Esophagus muscularis mucosa (tissue), 3 donors: ENCODE results near the gene MYL12B.

Source experiments
- POLR2A ChIP-seq: fragments of 450-650 bp; IDR thresholded peaks from one replicate; pipeline ENCODE4 v1.6.1; 2017; ENCODE audit warnings: antibody characterized with exemption, moderate library complexity, mild to moderate bottlenecking, low read depth
- TF ChIP-seq, protein P1 (sequence below), 3 experiments: fragments of 200-600 bp in 2 of 3; fragments of 450-650 bp in 1 of 3; sonication (generic) in 2 of 3; IDR thresholded peaks; one replicate each; pipeline ENCODE4 v1.5.1; 2017 to 2019; ENCODE audit warnings: antibody characterized with exemption in 3 of 3, mild to moderate bottlenecking in 2 of 3, moderate library complexity in 1 of 3

DNA sequence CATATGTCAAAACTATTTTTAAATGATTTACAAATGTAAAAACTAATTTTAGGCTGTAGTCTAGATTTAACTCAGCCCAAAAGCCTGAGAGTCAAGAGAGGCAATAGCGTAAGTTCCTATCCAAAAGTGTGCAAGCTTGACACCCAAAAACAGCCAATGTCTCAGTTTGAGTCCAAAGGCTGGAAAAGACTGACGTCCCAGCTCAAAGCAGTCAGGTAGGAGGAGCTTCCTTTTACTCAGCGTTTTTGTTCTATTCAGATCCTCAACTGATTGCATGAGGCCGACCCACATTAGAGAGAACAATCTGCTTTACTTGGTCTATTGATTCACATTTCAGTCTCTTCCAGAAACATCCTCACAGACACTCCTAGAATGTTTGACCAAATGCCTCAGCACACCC lies 51.8 kb downstream of the MYL12B start:
- TF ChIP-seq, protein P1, sequence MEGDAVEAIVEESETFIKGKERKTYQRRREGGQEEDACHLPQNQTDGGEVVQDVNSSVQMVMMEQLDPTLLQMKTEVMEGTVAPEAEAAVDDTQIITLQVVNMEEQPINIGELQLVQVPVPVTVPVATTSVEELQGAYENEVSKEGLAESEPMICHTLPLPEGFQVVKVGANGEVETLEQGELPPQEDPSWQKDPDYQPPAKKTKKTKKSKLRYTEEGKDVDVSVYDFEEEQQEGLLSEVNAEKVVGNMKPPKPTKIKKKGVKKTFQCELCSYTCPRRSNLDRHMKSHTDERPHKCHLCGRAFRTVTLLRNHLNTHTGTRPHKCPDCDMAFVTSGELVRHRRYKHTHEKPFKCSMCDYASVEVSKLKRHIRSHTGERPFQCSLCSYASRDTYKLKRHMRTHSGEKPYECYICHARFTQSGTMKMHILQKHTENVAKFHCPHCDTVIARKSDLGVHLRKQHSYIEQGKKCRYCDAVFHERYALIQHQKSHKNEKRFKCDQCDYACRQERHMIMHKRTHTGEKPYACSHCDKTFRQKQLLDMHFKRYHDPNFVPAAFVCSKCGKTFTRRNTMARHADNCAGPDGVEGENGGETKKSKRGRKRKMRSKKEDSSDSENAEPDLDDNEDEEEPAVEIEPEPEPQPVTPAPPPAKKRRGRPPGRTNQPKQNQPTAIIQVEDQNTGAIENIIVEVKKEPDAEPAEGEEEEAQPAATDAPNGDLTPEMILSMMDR (IDR thresholded peaks at IDR 0.05): no peak
- TF ChIP-seq POLR2A: no peak
